ENCODE data around the gene NYNRIN.
"Not testable (repeated sequence)": the region's sequence is repeated elsewhere in the genome, so short reads cannot be mapped to it uniquely, and the experiment has no call there.

NYNRIN gene

DNA sequence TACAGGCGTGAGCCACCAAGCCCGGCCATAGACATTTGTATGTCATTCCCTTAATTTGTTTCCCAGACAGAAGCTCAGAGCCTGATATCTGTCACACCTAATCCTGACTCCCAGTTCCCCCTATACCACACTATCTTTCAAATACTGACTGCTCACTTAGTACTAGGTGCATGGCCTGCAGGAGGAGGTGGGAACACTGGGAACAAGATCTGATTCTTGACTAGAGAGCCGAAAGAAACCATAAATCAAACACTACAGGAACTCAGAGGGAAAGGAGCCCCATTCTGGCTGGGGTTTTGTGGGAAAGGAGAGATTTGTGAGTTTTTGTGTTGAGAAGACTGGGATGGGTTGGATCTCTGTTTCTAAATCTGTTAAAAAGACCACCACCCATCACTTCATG lies 35.9 kb downstream of the NYNRIN start:
- no peak for DNase-seq

DNA sequence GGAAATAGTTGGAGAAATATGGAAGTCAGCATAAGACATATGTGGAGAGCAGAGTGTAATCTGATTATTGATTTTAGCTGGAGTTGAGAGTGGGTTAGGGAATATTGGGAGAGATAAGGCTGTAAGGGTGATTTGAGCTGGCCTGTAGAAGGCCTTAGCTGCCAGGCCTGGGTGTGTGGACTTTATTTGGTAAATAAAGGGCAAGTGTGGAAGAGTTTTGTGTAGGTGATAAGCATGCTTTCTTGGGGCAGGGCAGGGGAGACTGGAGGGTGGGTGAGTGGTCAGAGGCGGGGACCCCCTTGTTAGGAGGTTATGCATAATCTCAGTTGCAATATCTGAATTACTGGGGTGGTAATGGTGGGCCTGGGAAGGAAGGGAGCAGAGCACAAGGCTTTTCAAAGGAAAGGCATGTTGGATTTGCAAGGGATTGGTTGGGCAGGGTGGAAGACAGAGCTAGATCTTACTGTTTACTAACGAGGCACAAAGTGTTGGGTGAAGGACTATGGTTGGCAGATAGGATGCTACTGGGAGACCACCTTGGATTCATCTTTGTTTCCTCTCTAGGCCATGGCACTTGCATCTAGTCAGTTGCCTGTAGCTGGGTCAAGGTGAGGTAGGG lies 36.5 kb downstream of the NYNRIN start:
- no peak for DNase-seq

DNA sequence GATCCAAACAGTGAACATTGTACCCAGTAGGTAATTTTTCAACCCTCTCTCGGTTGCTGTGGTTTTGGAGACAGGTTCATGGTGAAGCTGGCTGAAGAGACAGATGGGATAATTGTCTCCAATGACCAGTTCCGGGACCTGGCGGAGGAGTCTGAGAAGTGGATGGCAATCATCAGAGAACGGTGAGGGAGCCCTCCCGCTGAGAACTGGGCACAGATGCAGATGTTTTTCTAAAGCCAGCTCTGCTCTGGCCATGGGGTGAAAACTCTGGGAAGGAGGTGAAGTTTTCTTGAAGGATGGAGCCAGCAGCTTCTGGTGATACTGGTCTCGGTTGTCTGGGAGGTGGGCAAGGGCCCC lies 37.2 kb downstream of the NYNRIN start:
- no peak for DNase-seq

DNA sequence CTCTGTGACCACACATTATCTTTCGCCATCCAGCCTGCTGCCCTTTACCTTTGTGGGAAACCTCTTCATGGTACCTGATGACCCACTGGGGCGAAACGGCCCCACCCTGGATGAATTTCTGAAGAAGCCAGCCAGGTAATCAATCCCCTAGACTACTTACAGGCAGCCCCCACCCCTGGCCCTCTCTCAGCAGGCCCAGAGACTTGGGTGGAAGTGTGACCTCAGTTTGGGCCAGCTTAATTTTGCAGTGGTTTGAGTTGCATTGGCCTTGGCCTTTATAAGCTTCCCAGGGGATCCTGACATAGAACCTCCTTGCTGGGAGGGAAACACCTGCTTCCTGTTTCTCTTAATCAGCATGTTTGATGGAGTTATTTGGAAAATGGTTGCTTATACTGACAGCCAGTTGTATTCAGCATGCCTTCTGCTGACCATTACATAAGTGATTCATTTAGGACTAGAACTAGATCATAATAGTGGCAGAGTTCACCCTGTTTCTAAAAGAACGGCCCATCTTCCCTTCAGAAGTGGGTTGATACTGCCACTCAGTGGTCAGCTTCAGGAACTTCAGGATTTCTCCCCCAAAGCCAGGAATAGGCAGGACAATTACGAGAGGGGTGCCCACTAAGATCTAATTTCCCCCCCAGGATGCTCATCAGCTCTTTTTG lies 37.7 kb downstream of the NYNRIN start:
- DNase-seq, result peak; percentile 65

DNA sequence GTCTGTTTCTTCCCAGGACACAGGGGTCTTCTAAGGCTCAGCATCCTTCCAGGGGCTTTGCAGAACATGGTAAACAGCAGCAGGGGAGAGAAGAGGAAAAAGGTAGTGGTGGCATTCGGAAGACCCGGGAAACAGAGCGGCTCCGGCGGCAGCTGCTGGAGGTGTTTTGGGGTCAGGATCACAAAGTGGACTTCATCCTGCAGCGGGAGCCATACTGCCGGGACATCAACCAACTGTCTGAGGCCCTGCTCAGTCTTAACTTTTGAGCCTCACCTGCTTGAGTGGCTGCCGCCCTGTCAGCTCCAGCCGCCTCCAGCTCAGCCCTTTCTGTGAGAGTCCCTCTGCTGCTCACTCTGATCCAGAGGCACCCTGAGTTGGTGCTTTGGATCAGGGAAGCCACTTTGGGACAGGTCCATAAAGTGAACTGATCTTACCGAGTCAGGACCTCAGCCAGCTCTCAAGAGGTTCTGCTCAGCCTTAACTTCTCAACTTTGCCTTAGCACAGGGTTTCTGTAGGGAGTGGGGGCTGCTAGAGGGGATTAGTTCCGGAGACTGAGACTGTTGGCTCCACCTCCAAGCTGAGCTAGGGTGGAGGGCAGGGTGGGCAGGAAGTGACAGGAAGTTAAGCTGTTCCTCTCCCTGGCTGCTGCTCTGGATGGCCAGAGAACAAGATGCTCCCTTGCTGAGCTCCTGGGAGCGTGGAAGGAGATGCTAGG lies 38.4 kb downstream of the NYNRIN start:
- no peak for DNase-seq

DNA sequence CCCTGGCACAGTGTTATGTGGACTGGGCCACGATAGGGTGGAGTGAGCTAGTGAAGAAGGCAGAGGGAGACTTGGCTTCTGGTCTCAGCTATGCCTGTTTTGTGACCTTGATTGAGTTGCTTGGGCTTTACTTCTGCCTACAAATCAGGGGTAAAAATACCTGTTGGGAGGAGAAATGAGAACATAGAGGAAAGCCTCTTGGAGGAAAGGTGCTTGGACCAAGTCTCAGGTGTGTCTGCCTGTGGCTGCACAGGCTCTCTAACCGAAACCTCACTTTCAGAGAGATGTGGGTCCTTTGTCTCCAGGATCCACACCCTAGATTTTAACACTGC lies 38.9 kb downstream of the NYNRIN start:
- DNase-seq, result no peak

DNA sequence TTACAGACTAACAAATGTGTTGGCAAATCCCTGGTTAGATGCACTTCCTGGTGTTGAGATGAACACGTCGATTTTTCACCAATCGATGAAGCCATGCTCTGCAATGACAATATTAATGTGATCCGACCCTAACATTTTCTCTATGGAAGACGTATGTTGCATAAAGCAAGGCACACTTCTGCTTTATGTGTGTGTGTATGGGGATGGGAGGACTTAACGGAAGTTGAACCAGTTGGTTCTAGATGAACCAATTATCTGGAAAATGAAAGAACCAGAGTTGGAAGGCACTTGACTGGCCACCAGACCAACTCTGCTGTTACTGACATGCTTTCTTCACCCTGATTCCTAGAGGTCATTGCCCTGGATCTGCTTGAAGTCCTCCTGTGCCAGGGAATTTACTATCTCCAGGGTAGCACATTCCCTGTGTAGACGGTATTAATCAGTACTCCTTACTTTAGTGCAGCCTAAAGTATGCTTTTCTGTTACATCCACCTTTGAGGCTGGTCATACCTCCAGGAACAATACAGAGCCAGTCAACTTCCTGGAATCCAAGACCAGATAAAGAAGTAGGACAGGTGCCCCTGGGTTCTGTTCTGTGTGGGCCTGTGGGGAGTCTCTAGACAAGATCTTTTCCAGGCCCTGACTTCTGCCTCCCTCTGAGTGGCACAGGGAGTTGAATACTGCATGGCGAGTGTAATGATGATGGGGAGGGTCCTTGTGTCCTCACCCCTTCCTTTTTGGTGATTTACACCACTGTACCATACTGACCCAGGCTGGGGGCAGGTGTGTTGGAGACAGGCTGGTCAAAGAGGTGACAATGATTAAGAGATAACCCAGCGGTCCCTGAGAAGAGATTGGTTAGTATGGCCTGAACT lies 39.7 kb downstream of the NYNRIN start:
- DNase-seq, result no peak

DNA sequence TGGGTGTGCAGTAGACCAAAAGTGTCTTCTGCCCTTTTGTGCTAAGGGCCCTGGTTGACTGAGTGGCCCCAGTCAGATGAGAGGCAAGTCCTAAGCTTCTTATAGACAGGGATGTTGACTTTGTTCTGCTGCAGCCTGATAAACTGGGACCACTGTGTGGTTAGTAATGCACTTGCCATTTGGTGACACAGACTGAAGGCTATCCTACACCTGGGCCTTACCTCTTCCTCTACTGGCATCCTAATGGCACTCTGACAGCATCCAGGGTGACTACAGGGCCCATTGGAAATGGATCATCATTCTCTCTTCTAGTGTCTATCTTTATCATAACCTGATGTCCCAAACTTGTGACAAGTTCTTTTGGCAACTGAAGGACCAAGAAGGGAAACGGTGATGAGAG lies 40.5 kb downstream of the NYNRIN start:
- DNase-seq, result no peak

DNA sequence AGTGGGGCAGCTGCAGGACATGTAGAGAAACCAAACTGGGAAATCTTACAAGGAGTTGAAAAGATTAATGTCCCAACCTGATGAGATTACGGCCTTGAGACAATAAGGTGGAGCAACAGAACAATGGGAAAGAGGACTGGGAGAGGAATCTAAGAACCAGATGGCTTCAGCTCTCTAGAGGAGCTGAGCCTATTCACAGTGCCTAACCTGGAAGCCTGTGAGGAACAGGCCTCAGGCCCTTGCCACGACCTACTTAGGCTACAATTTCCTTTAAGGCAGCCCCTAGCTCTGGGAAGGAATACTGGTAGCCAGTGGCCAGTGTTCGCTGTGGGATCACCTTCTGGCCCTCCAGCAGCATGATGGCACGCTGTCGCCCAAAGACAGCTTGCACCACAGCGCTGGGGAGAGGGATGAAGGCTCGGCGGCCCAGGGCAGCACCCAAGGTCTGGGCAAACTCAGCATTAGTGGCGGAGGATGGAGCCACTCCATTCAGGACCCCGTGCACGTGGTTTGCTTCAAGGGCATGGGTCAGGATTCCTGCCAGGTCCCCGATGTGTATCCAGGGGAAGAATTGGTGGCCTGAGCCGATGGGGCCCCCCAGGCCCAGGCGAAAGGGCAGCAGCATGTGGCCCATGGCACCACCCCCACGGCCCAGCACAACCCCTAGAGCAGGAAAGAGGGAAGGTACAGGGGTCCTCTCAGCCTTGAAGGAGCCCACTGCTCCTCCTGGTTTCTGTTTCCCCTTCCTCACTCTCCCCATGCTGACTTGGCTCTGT lies 41.2 kb downstream of the NYNRIN start:
- no peak for DNase-seq

DNA sequence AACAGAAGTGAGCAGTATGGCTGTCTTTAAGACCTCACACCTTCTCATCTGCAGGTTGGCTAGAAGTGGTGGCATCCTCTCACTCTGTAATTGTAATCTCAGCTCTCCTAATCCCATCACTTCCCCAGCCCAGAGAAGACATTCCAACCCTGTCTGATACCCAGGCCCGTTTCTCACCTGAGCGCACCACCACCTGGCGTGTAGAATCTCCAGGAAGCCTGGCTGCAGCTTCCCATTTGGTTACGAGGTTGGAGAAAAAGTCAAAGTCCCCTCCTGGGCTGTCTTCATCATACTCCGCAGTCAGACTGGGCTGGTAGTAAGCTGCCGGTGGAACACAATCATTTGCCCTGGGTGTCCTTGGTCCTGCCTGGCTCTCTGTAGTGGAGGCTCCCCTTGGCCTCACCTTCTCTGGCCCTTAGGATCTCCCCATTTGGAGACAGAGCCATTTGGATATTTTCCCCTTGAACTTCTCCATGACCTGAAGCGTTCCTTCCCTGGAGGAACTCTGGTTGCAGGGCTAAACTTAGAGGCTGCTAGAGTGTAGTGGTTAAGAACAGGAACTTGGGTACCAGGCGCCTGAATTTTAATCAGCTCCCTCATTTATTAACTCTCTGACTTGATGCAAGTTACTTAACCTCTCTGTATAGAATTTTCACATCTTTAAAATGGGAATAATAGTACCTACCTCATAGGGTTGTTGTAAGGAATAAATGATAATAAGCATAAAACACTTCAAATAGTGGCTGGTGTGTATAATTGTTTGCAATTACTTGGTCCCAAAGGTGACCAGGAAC lies 42.0 kb downstream of the NYNRIN start:
- DNase-seq, result no peak

DNA sequence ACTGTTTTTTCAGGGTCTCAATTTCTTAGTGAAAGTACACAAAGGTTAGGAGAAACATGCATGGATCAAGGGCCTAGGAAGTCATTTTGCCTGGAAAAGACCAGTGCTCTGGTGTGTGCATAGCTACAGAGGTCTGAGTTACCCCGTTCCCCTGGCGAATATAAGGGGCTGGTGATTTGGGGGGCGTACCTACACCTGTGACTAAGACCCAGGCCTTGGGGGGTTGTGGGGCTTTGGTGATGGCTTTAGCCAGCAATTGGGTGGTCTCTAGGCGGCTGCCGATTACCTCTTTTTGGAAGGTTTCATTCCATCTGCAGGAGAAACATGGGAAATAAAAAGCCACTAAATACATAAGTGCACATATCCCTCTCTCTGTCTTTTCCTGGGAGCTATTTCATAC lies 42.7 kb downstream of the NYNRIN start:
- no peak for DNase-seq

DNA sequence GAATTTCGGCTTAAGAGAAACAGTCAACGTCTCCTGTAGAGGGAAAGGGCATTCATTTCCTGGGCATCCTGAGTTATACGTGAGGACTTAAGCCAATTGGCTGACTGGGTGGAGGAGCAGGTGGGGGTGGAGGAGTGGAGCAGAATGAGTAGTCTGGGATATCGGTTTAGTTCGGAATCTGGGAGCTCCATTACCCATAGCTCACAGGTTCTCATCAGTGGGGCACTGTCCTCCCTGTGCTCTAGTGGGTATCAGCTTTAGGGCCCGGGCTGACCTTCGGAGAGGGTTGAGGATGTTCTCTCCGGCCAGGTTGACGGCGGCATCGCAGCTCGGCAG lies 43.1 kb downstream of the NYNRIN start:
- DNase-seq, result no peak

DNA sequence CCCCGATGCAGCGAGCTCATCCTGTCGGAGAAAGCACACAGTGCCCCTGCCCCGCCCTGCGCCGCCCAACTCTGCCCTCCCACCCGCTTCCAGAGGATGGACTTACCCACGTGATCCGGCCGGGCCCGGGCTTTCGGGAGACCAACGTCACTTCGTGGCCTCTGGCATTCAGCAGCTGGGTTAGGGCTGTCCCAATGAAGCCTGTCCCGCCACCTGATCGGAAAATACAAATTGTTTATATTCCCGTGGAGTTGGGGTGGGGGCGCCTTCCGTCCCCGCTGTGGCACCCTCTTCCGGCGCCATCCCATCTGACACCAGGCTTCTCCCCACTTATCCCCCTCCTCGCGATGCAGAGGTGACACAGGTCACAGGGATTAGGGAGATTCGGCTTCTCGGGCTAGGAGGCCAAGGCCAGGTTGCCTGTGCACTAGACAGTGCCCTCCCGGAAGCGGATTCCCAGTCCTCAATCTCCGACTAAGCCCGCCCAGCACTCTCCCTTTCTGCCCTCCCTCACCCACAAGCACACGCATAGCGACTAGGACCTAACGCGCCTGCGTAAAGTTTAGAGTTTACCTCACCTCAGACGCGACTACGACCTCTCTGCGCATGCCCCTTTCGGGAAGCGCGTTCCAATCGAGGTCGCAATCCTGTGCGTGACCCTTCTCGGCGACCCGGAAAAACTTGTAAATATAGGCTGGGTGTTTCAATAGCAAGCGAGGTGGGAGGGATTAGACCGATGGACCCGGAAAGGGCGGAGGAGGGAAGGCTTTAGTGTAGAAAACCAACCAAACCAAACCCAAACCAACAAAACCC lies 43.6 kb downstream of the NYNRIN start, which contains the start of gene SDR39U1:
Gene SDR39U1, minus strand, starts transcription at position 537 of the 813 bp plus-strand sequence. Its CDS starts 7 bp downstream, at position 530.
- peak; percentile 95 for DNase-seq

DNA sequence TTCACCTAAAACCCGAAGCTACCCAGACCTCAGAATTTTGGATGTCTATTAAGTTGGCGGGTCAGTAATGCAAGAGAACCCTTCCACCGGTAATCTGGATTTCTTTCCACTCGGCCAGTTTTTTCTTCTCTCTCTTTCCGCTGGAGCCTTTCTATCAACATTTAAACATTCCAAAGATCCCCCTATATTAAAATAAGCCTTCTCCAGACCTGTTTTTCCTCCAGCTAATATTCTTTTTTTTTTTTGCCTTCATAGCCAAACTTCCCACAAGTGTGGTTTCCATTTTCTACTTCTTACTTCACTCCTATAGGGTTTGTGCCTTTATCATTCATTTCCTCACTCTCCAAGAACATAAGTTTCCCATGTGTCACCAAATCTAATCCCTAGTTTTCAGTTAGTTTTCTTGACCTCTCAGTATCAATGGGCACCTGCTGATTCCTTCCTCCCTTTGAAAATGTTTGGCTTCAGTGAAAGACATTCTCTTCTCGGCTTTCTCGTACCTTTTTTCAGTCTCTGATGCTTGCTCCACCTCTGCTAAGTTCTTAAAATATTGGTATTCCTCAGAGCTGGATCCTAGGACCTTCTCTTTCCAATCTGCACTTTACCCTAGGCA lies 44.4 kb downstream of the NYNRIN start:
- no peak for DNase-seq

DNA sequence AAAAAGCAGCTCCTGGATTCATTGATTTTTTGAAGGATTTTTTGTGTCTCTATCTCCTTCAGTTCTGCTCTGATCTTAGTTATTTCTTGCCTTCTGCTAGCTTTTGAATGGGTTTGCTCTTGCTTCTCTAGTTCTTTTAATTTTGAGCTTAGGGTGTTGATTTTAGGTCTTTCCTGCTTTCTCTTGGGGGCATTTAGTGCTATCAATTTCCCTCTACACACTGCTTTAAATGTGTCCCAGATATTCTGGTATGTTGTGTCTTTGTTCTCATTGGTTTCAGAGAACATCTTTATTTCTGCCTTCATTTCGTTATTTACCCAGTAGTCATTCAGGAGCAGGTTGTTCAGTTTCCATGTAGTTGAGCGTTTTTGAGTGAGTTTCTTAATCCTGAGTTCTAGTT lies 52.0 kb downstream of the NYNRIN start:
- DNase-seq, result not testable (repeated sequence)

DNA sequence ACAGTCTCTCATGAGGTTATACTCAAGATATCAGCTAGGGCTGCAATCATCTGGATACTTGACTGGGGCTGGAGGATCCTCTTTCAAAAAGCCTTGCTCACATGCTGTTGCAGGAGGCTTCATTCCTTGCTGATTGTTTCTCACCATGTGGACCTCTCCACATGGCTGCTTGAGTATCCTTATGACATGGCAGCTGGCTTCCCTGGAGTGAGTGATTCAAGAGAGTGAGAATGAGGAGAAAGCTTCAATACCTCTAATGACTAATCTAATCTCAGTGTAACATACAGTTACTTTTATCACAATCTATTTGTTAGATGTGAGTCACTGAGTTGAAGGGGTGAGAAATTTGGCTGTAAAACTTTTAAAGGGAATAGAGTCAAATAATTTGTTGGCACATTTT lies 58.2 kb downstream of the NYNRIN start:
- no peak for DNase-seq

DNA sequence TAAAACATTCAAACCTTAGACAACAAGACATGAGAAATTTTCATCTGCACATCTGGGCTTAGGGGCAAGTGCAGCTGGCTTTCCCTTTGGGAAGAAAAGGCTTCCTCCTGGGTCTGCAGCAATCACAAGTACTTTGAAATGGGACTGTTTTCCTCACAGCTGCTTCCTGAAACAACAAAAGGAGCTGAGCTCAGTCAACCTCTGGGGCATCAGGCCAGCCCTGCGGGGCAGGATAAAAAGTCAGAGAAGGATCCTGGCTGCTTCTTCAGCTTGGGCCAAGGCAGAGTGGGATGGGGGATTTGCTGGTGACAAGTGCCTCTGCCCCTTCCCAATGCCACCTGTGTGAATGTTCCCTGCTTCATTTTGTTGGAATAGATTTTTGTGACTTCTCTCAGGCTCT lies 59.9 kb downstream of the NYNRIN start:
- no peak for DNase-seq

DNA sequence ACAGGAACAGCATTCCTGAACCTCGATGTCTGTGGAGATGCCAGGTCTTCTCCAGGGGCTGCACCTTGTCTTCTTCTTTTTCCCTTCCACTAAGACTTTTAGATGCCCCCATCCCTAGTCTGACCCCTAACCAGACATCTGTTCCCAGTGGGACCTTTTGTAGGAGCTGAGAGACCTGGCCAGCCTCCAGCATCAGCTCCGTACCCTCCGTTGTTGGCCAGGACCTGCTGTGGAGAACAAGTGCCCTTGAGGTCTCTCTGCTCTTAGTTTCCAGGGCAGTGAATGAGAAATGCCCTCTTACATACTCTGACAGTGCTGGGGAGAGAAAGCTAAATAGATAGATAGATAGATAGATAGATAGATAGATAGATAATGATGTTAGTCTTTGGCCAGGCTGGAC lies 60.5 kb downstream of the NYNRIN start:
- no peak for DNase-seq

DNA sequence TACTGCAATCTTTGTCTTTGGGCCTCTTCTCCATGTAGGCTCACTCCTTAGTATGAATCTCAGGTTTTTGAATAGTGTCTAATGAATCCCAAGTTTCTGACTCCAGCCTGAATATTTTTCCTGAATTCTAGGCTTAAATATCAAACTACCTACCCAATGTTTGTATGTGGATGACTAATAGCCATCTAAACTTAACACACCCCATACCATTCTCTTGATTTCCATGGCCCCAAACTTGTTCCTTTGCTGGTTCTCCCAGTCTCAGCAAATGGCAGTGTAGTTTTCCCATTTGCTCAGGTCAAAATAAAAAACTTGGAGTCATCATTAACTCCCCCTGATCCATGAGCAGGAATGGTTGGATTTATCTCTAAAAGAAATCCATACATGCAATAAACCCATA lies 62.5 kb downstream of the NYNRIN start:
- no peak for DNase-seq
